Upper lobe of right lung (tissue), 1 donor: ENCODE results near the gene WDR62. TPM values are rescaled to one million over a fixed set of nuclear protein-coding genes. Genes with fewer than 3 reads are reported as not detected.
"Not testable (repeated sequence)": the region's sequence is repeated elsewhere in the genome, so short reads cannot be mapped to it uniquely, and the experiment has no call there.

Source experiments
- ATAC-seq: fragments of 200-7000 bp; cut with Tn5 transposase; one replicate; pipeline ENCODE4 v1.9.1; 2020; ENCODE audit warnings: mild to moderate bottlenecking, moderate library complexity
- DNase-seq: peaks from one replicate; pipeline ENCODE4 v3.0.0-alpha.2; 2020
- H3K27ac ChIP-seq: fragments of 200-600 bp; one replicate; pipeline ENCODE4 v1.8.0; 2022
- H3K27me3 ChIP-seq: fragments of 200-600 bp; one replicate; pipeline ENCODE4 v1.8.0; 2022; ENCODE audit warnings: mild to moderate bottlenecking
- H3K36me3 ChIP-seq: fragments of 200-600 bp; one replicate; pipeline ENCODE4 v1.8.0; 2022
- H3K4me1 ChIP-seq: fragments of 200-600 bp; one replicate; pipeline ENCODE4 v1.8.0; 2022
- H3K4me3 ChIP-seq: fragments of 200-600 bp; one replicate; pipeline ENCODE4 v1.8.0; 2022; ENCODE audit warnings: mild to moderate bottlenecking
- H3K9me3 ChIP-seq: fragments of 200-600 bp; one replicate; pipeline ENCODE4 v1.8.0; 2022
- CTCF ChIP-seq: fragments of 200-600 bp; IDR thresholded peaks from one replicate; pipeline ENCODE4 v1.8.0; 2022; ENCODE audit warnings: antibody characterized with exemption
- intact Hi-C: fragments of 100-400 bp; cut with DNase I; formaldehyde crosslinking; loops from one replicate; pipeline ENCODE4 v1.11.0; 2022
- total RNA-seq: library from RNA; stranded (reverse); fragmentation: NEBNext Ultra II Directional; extraction: Animal tissue kit (Norgen Biotek cat#: 25700); gene quantifications from one replicate; pipeline ENCODE4 v1.2.1, GENCODE V29; 2021
- donor health status: DM: no; HTN: yes; CAD: no; lungs with severe emphysema.

WDR62 gene
- total RNA-seq, 1 donor from 2014 or later, result 0.93 TPM

- no peaks in the 10 kb centered on the region for H3K27me3 ChIP-seq
- H3K27ac ChIP-seq, result no peak overlapping the region
- H3K9me3 ChIP-seq, result no peaks in the 10 kb centered on the region
- TF ChIP-seq CTCF, result no peak
- ATAC-seq (no peak), DNase-seq (no peak)
- H3K36me3 ChIP-seq, result no peaks in the 10 kb centered on the region
- H3K4me3 ChIP-seq, result no peak overlapping the region
- intact Hi-C loops, result no loop called here
- no peaks in the 10 kb centered on the region for H3K4me1 ChIP-seq
These were observed 6.7 kb downstream of the WDR62 start for GRCh38 chr19:36061367-36061766.

DNA sequence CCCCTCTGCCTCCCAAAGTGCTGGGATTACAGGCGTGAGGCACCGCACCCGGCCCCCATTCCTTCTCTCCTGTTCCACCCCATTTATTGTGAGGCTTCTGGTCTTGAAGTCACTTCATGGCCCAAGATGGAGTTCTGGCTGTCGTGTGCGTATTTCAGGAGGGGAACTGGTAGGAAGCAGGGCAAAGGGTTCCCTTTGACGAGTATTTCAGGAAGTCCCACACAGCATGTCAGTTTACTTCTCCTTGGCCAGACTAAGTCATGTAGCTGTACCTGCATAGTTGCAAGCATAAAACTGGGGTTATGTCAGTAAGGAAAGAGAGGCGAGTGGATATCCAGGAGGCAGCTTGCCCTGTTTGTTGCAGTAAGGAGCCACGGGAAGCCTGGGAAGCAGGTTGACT lies 10.1 kb downstream of the WDR62 start:
- Histone ChIP-seq H3K9me3 (no peaks in the 10 kb centered on the region), H3K27ac (no peak overlapping the region), H3K36me3 (no peaks in the 10 kb centered on the region), H3K4me1 (no peaks in the 10 kb centered on the region), H3K4me3 (no peak overlapping the region), H3K27me3 (no peaks in the 10 kb centered on the region)
- no peak for TF ChIP-seq CTCF
- intact Hi-C loops, result no loop called here
- ATAC-seq (peak; percentile 67), DNase-seq (no peak)

DNA sequence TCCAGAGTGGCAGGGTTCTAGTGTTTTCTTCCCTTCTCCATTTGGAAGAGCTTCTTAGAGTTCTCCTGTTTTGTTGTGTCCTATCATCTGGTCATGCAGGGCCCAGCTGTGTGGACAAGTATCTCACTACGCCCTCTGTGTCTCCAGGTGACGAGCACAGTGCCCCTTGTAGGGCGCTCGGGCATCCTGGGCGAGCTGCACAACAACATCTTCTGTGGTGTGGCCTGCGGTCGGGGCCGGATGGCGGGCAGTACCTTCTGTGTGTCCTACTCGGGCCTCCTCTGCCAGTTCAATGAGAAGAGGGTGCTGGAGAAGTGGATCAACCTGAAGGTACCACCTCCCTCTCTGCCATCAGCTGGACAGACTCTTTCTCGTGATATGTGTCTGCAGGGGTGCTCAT lies 13.0 kb downstream of the WDR62 start:
- intact Hi-C loops, result no loop called here
- H3K9me3 ChIP-seq, result no peaks in the 10 kb centered on the region
- no peak for TF ChIP-seq CTCF
- H3K4me1 ChIP-seq, result no peaks in the 10 kb centered on the region
- no peaks in the 10 kb centered on the region for H3K36me3 ChIP-seq
- ATAC-seq (no peak), DNase-seq (no peak)
- no peak overlapping the region for H3K27ac ChIP-seq
- H3K4me3 ChIP-seq, result no peak overlapping the region
- no peaks in the 10 kb centered on the region for H3K27me3 ChIP-seq

DNA sequence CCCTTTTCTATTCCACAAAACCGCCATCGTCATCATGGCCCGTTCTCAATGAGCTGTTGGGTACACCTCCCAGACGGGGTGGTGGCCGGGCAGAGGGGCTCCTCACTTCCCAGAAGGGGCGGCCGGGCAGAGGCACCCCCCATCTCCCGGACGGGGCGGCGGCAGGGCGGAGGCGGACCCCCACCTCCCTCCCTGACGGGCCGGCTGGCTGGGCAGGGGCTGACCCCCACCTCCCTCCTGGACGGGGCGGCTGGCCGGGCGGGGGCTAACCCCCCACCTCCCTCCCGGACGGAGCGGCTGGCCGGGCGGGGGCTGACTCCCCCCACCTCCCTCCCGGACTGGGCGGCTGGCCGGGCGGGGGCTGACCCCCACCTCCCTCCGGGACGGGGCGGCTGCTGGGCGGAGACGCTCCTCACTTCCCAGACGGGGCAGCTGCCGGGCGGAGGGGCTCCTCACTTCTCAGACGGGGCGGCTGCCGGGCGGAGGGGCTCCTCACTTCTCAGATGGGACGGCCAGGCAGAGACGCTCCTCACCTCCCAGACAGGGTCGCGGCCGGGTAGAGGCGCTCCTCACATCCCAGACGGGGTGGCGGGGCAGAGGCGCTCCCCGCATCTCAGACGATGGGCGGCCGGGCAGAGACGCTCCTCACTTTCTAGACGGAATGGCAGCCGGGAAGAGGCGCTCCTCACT lies 14.3 kb downstream of the WDR62 start:
- H3K27ac ChIP-seq, intact Hi-C loops, H3K9me3 ChIP-seq, H3K27me3 ChIP-seq, H3K36me3 ChIP-seq, H3K4me1 ChIP-seq, DNase-seq, H3K4me3 ChIP-seq, ATAC-seq: not testable (repeated sequence)

- Histone ChIP-seq H3K4me3 (no peak overlapping the region), H3K27me3 (no peaks in the 10 kb centered on the region)
- intact Hi-C loops, result no loop called here
These were observed 17.4 kb downstream of the WDR62 start for GRCh38 chr19:36072081-36072480.

More at GRCh38 chr19:36072081-36072480, 17.4 kb downstream of the WDR62 start:
- Histone ChIP-seq H3K9me3 (no peaks in the 10 kb centered on the region), H3K4me1 (no peaks in the 10 kb centered on the region), H3K36me3 (no peaks in the 10 kb centered on the region), H3K27ac (no peak overlapping the region)
- ATAC-seq, result no peak
- TF ChIP-seq CTCF, result no peak
- no peak for DNase-seq
